A549 (cell line): Measurements from ENCODE around the gene FGGY.

Experiments used
- CBX2 ChIP-seq: fragments of 200-600 bp; sonication (generic); IDR thresholded peaks from 2 replicates; pipeline ENCODE4 v1.6.1; 2016; ENCODE audit warnings: low read depth, mild to moderate bottlenecking, borderline replicate concordance
- CEBPB ChIP-seq, 2 experiments: fragments of >200 bp in 1 of 2; sonication (Bioruptor Twin) in 1 of 2; formaldehyde crosslinking in 1 of 2; IDR thresholded peaks; 2 replicates each; pipeline ENCODE4 v1.6.1; 2012 to 2016
- EP300 ChIP-seq, 2 experiments: fragments of >200 bp; sonication (Bioruptor Twin); formaldehyde crosslinking; IDR thresholded peaks; 2 replicates in 1 of 2; 3 replicates in 1 of 2; pipeline ENCODE4 v1.6.1; 2016 to 2017
- JUNB ChIP-seq: fragments of >200 bp; sonication (Bioruptor Twin); formaldehyde crosslinking; IDR thresholded peaks from 2 replicates; pipeline ENCODE4 v1.6.1; 2016
- RARB ChIP-seq: fragments of 250-450 bp; sonication (Bioruptor Pico); IDR thresholded peaks from 2 replicates; pipeline ENCODE4 v1.8.0; 2021; ENCODE audit warnings: mild to moderate bottlenecking, moderate library complexity
- SMC3 ChIP-seq: fragments of >200 bp; sonication (Bioruptor Twin); formaldehyde crosslinking; IDR thresholded peaks from 3 replicates; pipeline ENCODE4 v1.6.1; 2018; ENCODE audit warnings: inconsistent platforms
- ZC3H11A ChIP-seq: fragments of 450-650 bp; IDR thresholded peaks from 2 replicates; pipeline ENCODE4 v1.6.1; 2014; ENCODE audit warnings: antibody characterized with exemption, mild to moderate bottlenecking
- TF ChIP-seq, protein P1 (sequence below): fragments of >200 bp; sonication (Bioruptor Twin); formaldehyde crosslinking; IDR thresholded peaks from 3 replicates; pipeline ENCODE4 v1.5.1; 2016
- TF ChIP-seq, protein P2 (sequence below): IDR thresholded peaks from 2 replicates; pipeline ENCODE4 v1.6.1; 2012
- TF ChIP-seq, protein P3 (sequence below): fragments of 200-600 bp; sonication (generic); IDR thresholded peaks from 2 replicates; pipeline ENCODE4 v1.6.1; 2016; ENCODE audit warnings: antibody characterized with exemption, mild to moderate bottlenecking, moderate library complexity

DNA sequence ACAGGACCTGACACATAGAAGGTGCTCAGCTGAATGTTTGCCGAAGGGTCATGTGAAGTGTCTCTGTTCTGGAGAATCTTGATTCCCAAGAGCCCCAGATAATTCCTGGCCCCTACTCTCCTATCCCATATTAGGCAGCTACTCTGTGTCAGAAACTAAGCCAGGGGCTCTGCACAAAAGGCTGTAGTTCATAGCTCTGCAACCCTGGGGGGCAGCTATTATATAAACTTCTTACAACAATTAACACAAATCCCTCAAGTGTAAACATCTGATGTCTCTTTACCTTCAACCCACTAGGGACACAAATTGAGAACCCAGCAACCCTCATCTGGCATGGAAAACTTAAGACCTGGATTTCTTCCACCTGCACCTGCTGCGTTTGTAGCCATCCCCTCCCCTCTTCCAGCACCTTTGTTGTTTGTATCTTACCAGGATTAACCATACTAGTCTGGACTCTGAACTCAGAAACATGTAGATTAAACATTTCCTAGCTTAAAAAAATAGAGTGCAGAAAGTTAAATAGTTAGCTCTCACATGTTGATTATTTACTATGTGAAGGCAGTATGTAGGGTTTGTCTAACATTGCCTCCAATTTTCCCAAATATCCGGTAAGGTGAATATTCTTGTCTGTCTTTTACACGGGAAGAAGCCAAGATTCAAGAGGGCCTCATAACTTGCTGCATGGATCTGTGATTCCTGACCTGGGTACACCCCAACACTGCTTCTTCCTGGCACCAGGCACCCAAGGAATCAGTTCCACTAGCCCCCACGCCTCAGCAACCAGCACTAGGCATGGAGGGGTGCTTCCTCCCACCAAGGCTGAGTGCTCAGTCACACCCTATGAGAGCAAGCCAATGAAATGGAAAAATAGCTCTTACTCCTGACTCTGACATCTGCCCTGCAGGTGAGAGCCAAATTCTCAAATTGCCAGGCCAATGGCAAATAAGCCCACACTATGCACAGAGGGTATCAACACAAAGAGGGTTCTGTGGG is 297.2 kb downstream of the FGGY start:
- TF ChIP-seq RARB (CRISPR knock-in tag) (no peak), CBX2 (no peak), SMC3 (no peak), JUNB (no peak), EP300 (IDR thresholded peaks at IDR 0.05) (no peak), ZC3H11A (no peak), CEBPB (IDR thresholded peaks at IDR 0.05) (no peak)
- TF ChIP-seq, protein P1, sequence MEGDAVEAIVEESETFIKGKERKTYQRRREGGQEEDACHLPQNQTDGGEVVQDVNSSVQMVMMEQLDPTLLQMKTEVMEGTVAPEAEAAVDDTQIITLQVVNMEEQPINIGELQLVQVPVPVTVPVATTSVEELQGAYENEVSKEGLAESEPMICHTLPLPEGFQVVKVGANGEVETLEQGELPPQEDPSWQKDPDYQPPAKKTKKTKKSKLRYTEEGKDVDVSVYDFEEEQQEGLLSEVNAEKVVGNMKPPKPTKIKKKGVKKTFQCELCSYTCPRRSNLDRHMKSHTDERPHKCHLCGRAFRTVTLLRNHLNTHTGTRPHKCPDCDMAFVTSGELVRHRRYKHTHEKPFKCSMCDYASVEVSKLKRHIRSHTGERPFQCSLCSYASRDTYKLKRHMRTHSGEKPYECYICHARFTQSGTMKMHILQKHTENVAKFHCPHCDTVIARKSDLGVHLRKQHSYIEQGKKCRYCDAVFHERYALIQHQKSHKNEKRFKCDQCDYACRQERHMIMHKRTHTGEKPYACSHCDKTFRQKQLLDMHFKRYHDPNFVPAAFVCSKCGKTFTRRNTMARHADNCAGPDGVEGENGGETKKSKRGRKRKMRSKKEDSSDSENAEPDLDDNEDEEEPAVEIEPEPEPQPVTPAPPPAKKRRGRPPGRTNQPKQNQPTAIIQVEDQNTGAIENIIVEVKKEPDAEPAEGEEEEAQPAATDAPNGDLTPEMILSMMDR, result no peak
- TF ChIP-seq, protein P2, sequence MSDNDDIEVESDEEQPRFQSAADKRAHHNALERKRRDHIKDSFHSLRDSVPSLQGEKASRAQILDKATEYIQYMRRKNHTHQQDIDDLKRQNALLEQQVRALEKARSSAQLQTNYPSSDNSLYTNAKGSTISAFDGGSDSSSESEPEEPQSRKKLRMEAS, result no peak
- TF ChIP-seq, protein P3, sequence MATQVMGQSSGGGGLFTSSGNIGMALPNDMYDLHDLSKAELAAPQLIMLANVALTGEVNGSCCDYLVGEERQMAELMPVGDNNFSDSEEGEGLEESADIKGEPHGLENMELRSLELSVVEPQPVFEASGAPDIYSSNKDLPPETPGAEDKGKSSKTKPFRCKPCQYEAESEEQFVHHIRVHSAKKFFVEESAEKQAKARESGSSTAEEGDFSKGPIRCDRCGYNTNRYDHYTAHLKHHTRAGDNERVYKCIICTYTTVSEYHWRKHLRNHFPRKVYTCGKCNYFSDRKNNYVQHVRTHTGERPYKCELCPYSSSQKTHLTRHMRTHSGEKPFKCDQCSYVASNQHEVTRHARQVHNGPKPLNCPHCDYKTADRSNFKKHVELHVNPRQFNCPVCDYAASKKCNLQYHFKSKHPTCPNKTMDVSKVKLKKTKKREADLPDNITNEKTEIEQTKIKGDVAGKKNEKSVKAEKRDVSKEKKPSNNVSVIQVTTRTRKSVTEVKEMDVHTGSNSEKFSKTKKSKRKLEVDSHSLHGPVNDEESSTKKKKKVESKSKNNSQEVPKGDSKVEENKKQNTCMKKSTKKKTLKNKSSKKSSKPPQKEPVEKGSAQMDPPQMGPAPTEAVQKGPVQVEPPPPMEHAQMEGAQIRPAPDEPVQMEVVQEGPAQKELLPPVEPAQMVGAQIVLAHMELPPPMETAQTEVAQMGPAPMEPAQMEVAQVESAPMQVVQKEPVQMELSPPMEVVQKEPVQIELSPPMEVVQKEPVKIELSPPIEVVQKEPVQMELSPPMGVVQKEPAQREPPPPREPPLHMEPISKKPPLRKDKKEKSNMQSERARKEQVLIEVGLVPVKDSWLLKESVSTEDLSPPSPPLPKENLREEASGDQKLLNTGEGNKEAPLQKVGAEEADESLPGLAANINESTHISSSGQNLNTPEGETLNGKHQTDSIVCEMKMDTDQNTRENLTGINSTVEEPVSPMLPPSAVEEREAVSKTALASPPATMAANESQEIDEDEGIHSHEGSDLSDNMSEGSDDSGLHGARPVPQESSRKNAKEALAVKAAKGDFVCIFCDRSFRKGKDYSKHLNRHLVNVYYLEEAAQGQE, result no peak
